AG04450 (cell line): ENCODE results near the gene ZMPSTE24. TPM values are rescaled to one million over a fixed set of nuclear protein-coding genes. Genes with fewer than 3 reads are reported as not detected.

Experiments
- CTCF ChIA-PET: fragments of 300-600, 350-600 bp; formaldehyde crosslinking; extraction: SDS; loops from one replicate; lab custom pipeline; 2022; ENCODE audit warnings: antibody characterized with exemption, inconsistent platforms; lab: Charles Lee
- POLR2A ChIA-PET: fragments of 350-600 bp; formaldehyde crosslinking; extraction: SDS; loops from one replicate; lab custom pipeline; 2021; ENCODE audit warnings: antibody characterized with exemption, inconsistent platforms; lab: Yijun Ruan, JAX
- DNase-seq: peaks from one replicate; pipeline ENCODE4 v3.0.0-alpha.2; 2011; ENCODE audit warnings: low read depth, low spot score
- H3K27ac ChIP-seq: one replicate; pipeline ENCODE4 v1.5.1; 2012; ENCODE audit warnings: low read depth, low read length, control low read depth
- H3K27me3 ChIP-seq: one replicate; pipeline ENCODE4 v1.6.0; 2012; ENCODE audit warnings: low read length; ENCODE audit not compliant: control insufficient read depth, insufficient read depth
- H3K4me3 ChIP-seq: 2 replicates; pipeline ENCODE4 v1.5.1; 2011; ENCODE audit warnings: mild to moderate bottlenecking, low read depth, low read length, control low read depth
- H3K9me3 ChIP-seq: 2 replicates; pipeline ENCODE4 v1.5.1; 2012; ENCODE audit warnings: low read length; ENCODE audit not compliant: control insufficient read depth, insufficient read depth
- CTCF ChIP-seq: IDR thresholded peaks from 2 replicates; pipeline ENCODE4 v1.5.1; 2011; ENCODE audit warnings: low read depth, low read length, control low read depth, inconsistent platforms
- polyA plus RNA-seq: library from polyadenylated mRNA; depleted of rRNA; stranded (reverse); fragments of >200 nt; gene quantifications from 2 replicates; pipeline ENCODE4 v1.2.3, GENCODE V29; 2011

The ZMPSTE24 gene
- polyA plus RNA-seq, 1 experiment = 55.8 TPM

DNA sequence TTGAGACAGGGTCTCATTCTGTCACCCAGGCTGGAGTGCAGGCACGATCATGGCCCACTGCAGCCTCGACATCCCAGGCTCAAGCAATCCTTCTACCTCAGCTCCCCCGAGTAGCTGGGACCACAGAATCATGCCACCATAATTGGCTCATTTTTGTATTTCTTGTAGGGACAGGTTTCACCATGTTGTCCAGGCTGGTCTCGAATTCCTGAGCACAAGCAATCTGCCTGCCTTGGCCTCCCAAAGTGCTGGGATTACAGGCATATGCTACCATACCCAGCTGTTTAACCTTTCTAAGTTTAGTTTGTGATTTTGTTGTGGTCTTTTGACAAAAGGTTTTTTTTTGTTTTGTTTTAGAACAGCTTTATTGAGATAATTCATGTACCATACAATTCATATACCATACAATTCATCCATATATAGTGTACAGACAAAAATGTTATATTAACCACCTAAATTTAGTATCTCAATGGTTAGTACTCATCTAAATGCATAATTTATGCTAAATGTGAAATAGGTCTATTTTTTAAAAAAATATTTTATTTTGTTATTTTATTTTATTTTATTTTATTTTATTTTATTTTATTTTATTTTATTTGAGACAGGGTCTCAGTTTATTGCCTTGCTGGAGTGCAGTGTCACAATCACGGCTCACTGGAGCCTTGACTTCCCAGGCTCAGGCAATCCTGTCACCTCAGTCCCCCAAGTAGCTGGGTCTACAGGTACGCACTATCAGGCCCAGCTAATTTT, 8.9 kb downstream of the ZMPSTE24 start:
- CTCF ChIA-PET = interaction anchor here (1.0 to 1.9 kb wide), 5 partner anchors 8 to 188 kb away, joined by 3 to 7 read pairs (median 3); no protein-coding TSS in a partner anchor
- Histone ChIP-seq H3K4me3 (no peak overlapping the region), H3K9me3 (no peaks in the 10 kb centered on the region), H3K27ac (peak overlapping the region; percentile 75), H3K27me3 (no peaks in the 10 kb centered on the region)
- POLR2A ChIA-PET = no interaction called here
- TF ChIP-seq CTCF = no peak
- no peak for DNase-seq

DNA sequence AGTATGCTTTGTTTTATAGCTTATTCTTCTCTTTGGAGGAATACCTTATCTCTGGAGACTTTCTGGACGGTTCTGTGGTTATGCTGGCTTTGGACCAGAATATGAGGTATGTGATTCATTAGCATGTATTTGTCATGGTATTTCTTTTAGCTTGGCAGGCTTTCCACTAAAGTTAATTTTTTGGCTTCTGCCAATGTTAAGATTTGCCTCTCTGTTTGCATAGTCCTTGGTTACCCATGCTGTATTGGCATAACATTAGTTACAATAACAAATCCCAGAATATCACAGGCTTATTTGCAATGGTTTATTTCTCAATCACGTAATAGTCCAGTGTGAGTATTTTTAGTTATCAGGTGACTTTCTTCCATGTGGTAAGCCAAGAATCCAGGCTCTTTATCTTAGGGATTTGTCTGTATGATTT, 9.7 kb downstream of the ZMPSTE24 start:
- DNase-seq = peak; percentile 87
- TF ChIP-seq CTCF = no peak
- H3K27me3 ChIP-seq = no peaks in the 10 kb centered on the region
- CTCF ChIA-PET = interaction anchor here (0.6 to 1.9 kb wide), 5 partner anchors 47 to 189 kb away, joined by 3 to 7 read pairs (median 3); no protein-coding TSS in a partner anchor
- POLR2A ChIA-PET = interaction anchor here (0.6 kb wide), 1 partner anchor 183 kb away, joined by 3 read pairs; no protein-coding TSS in a partner anchor
- H3K4me3 ChIP-seq = no peak overlapping the region
- H3K9me3 ChIP-seq = no peaks in the 10 kb centered on the region
- no peak overlapping the region for H3K27ac ChIP-seq

- no peaks in the 10 kb centered on the region for H3K27me3 ChIP-seq
- H3K4me3 ChIP-seq = no peak overlapping the region
- ChIA-PET CTCF (interaction anchor here (0.6 to 1.0 kb wide), 3 partner anchors 47 to 137 kb away, joined by 3 to 7 read pairs (median 3); no protein-coding TSS in a partner anchor), POLR2A (interaction anchor here (0.6 kb wide), 1 partner anchor 183 kb away, joined by 3 read pairs; no protein-coding TSS in a partner anchor)
- no peaks in the 10 kb centered on the region for H3K9me3 ChIP-seq
- H3K27ac ChIP-seq = peak overlapping the region; percentile 66
- DNase-seq = no peak
- TF ChIP-seq CTCF = no peak
These were observed 10.2 kb downstream of the ZMPSTE24 start for GRCh38 chr1:40268211-40268610.

GRCh38 chr1:40270152-40270834, 12.3 kb downstream of the ZMPSTE24 start:
- POLR2A ChIA-PET = no interaction called here
- H3K9me3 ChIP-seq = no peaks in the 10 kb centered on the region
- TF ChIP-seq CTCF = no peak
- no peaks in the 10 kb centered on the region for H3K27me3 ChIP-seq
- CTCF ChIA-PET = interaction anchor here (1.1 to 5.3 kb wide), 2 partner anchors 45 to 117 kb away, joined by 3 to 14 read pairs; no protein-coding TSS in a partner anchor
- DNase-seq = no peak
- H3K4me3 ChIP-seq = no peak overlapping the region
- no peak overlapping the region for H3K27ac ChIP-seq
